ENCODE results near the gene NUDT2.
"Not testable (repeated sequence)": the region's sequence is repeated elsewhere in the genome, so short reads cannot be mapped to it uniquely, and the experiment has no call there.

Gene NUDT2

GRCh38 chr9:34337403-34337802, 8.0 kb downstream of the NUDT2 start:
- DNase-seq, result no peak

- DNase-seq, result not testable (repeated sequence)
Measured at GRCh38 chr9:34338079-34338478, 8.7 kb downstream of the NUDT2 start.

- DNase-seq, result no peak
Measured at GRCh38 chr9:34338665-34339385, 9.5 kb downstream of the NUDT2 start.

GRCh38 chr9:34341659-34342295, 12.4 kb downstream of the NUDT2 start:
- no peak for DNase-seq

DNA sequence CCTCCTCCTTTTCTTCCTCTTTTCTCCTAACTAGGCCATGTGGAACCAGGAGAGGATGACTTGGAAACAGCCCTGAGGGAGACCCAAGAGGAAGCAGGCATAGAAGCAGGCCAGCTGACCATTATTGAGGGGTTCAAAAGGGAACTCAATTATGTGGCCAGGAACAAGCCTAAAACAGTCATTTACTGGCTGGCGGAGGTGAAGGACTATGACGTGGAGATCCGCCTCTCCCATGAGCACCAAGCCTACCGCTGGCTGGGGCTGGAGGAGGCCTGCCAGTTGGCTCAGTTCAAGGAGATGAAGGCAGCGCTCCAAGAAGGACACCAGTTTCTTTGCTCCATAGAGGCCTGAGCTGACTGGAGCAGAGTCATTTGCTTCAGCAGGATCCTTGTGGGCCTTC, 13.7 kb downstream of the NUDT2 start:
- no peak for DNase-seq

DNA sequence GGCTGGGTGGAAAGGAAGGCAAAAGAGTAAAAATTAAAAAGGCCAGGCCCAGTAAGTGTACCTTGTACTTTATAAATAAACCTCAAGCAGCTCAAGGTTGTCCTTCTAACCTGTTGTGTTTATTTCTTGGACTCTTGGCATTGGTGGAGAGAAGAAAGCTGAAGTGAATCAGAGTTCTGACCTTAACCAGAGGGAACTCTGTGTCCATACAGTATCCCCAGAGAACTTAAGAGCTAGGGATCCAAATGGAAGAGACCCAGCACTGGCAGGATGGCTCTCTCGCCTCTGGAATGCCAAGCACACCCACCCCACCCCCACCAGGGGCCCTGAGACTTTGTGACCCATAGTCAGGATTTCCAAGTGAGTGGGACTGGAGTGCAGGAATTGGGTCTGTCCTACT, 14.2 kb downstream of the NUDT2 start:
- no peak for DNase-seq

- no peak for DNase-seq
Measured at GRCh38 chr9:34346873-34347799, 17.8 kb downstream of the NUDT2 start.

DNA sequence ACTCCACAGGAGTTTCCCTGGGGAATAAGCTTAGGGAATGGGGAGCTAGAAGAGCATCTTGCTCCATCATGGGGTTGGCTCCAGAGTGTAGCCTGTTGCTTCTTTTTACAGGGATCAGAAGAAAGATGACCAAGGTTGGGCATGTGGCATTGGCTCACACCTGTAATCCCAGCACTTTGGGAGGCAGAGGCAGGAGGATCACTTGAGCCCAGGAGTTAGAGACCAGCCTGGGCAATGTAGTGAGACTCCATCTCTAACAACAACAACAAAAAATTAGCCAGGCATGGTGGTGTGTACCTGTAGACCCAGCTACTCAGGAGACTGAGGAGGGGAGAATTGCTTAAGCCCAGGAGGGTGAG, 18.4 kb downstream of the NUDT2 start:
- no peak for DNase-seq

GRCh38 chr9:34349324-34349723, 20.0 kb downstream of the NUDT2 start:
- no peak for DNase-seq

DNA sequence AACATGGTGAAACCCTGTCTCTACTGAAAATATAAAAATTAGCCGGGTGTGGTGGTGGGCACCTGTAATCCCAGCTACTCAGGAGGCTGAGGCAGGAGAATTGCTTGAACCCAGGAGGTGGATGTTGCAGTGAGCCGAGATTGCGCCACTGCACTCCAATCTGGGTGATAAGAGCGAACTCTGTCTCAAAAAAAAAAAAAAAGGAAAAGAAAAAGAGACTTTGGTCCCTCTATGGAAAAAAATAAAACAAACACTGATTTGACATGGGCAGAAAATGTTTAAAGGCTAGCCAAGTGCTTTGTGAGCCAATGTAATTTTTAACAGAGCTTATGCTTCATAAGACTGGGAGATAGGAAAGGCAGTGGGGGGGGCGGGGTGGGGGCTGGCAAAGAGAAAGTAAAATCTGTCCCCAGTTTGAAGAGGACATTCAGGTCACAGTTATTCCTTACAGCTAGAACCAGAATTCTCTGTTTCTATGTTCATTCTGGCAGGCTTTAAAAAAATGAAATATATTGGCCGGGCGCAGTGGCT, 22.8 kb downstream of the NUDT2 start:
- not testable (repeated sequence) for DNase-seq

DNA sequence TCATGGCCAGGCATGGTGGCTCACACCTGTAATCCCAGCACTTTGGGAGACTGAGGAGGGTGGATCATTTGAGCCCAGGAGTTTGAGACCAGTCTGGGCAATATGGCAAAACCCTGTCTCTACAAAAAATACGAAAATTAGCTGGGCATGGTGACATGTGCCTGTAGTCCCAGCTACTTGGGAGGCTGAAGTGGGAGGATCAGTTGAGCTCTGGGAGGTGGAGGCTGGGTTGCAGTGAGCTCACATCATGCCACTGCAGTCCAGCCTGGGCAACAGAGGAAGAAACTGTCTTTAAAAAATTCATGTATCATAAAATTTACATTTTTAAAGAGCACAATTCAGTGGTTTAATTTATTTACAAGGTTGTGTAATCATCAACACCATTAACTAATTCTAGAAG, 23.6 kb downstream of the NUDT2 start:
- peak; percentile 17 for DNase-seq

DNA sequence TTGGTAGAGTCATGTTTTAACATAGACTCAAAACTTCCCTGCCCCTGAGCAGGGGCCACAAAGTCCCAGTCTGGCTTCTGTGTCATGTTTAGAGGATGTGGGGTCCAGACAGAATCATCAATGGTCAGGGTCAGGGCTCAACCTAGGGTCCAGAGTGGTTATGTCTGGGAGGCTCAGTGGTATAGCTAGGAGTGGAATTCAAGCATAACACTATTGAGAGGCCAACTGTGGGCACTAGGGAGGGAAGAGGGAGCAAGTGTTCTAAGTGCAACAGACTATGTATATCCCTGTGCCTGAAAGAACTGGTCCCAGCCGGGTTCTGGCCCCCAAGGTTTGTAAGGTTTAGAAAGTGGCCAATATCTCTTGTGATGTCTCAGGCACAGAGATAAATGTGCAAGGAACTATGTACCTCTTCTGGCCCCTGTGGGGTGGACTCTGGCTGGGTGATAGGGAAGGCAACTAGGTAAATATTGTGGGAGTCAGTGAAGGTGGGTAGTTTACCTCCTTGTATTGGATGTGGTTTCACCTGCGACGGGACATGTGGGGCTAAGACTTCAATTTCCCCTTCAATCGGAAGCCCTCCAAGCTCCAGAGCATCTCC, 33.3 kb downstream of the NUDT2 start:
- no peak for DNase-seq

GRCh38 chr9:34363619-34364351, 34.4 kb downstream of the NUDT2 start:
- DNase-seq, result peak; percentile 47

DNA sequence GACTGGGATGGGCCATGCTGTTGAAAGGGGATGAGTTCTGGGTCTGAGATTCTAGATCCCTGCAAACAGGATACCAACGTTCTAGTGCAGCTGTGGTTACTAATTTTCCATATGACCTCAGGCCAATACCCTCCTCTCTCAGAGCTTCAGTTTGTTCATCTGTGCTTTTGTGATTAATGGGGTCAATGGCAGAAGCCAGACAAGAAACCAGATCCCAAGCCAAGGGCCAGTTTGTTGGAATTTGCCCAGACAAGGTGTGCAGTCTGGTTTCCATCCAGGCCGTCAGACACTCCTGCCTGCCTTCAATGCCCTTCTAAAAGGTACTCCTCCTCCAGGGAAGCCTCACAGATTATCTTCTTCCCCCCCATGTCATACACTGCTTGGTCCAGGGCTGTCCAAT, 35.9 kb downstream of the NUDT2 start:
- no peak for DNase-seq

DNA sequence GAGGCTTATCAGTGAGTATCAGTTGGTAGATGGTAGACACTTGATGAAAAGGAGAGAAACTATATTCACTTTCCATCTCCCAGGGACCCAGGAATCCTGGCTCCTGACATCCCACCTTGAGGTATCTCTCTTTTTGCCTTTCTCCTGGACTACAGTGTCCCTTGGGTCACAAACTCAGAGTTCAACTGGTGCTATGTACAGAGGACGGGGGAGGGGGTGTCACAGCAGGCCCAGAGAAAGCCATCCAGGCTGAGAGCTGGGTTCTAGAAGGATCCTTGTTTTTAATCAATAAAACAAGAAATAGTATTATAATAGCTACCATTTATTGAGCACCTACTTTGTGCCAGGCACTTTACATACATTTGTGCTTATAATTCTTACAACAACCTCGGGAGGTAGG, 37.0 kb downstream of the NUDT2 start:
- DNase-seq, result no peak

GRCh38 chr9:34367751-34368410, 38.5 kb downstream of the NUDT2 start:
- not testable (repeated sequence) for DNase-seq

DNA sequence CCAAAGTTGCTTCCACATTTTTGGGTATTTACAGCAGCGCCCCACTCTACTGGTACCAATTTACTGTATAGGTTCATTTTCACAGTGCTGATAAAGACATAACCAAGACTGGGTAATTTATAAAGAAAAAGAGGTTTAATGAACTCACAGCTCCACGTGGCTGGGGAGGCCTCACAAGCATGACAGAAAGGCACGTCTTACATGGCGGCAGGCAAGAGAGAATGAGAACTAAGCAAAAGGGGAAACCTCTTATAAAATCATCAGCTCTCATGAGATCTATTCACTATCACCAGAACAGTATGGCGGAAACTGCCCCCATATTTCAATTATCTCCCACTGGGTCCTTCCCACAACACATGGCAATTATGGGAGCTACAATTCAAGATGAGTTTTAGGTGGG, 39.4 kb downstream of the NUDT2 start:
- not testable (repeated sequence) for DNase-seq

DNA sequence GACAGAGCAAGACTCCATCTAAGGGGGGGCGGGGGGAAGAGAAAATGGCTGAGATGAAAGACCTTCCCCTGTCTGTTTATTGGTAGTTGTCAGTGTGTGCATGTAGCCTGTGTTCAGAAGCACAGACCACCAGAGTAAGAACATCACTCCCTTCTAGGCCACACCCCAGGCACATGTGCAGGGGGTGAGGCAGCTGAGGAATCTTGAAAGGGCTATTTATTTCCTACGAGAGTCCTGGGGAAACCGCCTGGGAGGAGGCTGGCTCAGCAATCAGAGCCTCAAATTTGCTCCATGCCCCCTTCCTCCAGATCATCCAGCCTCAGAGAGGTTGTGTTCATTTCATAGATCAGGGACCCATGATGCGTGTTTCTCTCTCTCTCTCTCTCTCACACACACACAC, 40.3 kb downstream of the NUDT2 start:
- DNase-seq, result no peak

DNA sequence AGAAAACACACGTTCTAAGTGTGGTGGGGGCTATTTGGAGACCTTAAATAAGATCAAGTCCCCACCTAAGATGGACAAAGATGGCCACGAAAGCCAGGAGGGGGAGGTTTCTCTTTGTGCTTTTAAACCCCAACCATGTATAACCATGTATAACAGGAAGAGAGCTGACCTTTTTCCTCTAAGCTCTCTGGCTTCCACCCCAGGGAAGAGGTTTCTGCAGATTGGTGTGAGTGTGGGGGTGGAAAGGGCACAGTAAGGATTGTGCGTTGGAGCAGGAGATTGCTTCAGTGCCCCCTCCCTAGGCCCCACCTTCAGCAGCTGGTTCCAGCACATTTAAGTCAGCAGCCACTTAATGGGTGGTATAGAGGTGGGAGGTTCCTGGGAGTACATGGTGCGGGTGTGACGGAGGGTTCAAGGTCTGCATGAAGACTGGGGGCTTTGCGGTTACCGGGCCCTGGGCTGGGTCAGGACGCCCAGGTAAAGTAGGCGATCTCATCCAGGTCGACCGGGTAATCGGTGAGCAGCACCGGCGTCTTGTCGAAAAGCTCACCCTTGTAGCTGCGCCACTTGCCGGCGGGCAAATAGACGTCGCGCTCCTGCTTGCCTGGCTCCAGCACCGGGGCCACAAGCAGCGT, 41.1 kb downstream of the NUDT2 start:
- no peak for DNase-seq

DNA sequence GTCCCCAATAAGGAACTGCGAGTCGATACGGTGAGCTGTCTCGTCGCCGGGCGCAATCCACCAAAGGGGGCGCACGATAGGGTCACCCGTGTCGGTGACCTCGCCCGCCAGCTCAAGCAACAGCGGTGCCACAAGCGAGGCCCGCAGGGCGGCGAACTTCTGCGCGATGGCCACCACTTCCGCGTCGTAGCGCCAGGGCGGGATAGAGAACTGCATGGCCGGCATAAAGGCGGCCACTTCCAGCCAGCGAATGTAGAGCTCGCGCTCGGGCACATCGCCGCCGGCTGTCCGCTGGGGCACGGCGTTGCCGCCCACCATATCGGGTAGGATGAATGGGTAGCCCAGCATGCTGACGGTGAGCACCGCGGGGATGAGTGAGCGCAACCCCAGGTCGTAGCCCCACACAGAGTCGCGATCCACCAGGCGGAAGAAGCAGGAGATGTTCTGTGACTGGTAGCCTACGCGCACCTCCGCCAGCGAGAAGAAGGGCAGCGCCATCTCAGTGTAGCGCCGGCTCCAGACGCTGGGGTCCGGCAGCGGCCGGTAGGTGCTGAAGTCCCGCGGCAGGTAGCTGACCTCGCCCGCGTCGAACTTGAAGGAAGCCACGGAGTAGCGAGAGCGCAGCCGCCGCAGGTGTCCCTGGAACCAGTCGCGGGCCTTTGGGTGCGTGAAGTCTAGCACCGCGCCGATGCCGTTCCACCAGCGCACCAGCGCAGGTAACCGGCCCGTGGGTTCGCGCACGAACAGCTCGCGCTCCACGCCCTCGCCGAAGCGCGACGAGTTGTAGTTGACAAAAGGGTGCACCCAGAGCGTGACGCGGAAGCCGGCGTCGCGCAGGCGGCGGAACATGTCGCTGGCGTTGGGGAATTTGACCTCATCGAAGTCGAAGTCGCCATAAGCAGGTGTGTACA, 41.9 kb downstream of the NUDT2 start:
- no peak for DNase-seq

All from activated CD8-positive, alpha-beta memory T cell treated with anti-CD3 and anti-CD28 coated beads for 24 hours (primary cell).